ENCODE results near the gene EPC2. TPM values are rescaled to one million over a fixed set of nuclear protein-coding genes. Genes with fewer than 3 reads are reported as not detected.
"Not testable (repeated sequence)": the region's sequence is repeated elsewhere in the genome, so short reads cannot be mapped to it uniquely, and the experiment has no call there.

Gene EPC2
- total RNA-seq, 1 donor from 2014 or later: 52.1 TPM

- H3K4me3 Mint-ChIP-seq: no peak overlapping the region
- ChIA-PET POLR2A (no interaction called here), CTCF (no interaction called here)
- TF ChIP-seq CTCF (IDR thresholded peaks at IDR 0.05): no peak
- H3K27me3 Mint-ChIP-seq: no peaks in the 10 kb centered on the region
- no peak for DNase-seq
- peaks cover 71% of the 10 kb centered on the region for H3K4me1 Mint-ChIP-seq
- no peak overlapping the region for H3K27ac Mint-ChIP-seq
- peaks cover 3% of the 10 kb centered on the region for H3K36me3 Mint-ChIP-seq (ENCODE audit: low read depth)
- H3K9me3 Mint-ChIP-seq: peaks cover 4% of the 10 kb centered on the region
- intact Hi-C loops (cut with micrococcal nuclease): loop anchor here (2.0 kb wide), 1 partner anchor 14 kb away; no protein-coding TSS in a partner anchor
- ATAC-seq (ENCODE audit: low read depth): no peak
Observed at GRCh38 chr2:148667113-148667836, 22.7 kb downstream of the EPC2 start.

- TF ChIP-seq CTCF (IDR thresholded peaks at IDR 0.05): no peak
- H3K27me3 Mint-ChIP-seq: no peaks in the 10 kb centered on the region
- H3K27ac Mint-ChIP-seq: no peak overlapping the region
- ATAC-seq (ENCODE audit: low read depth): no peak
- H3K36me3 Mint-ChIP-seq (ENCODE audit: low read depth): peaks cover 7% of the 10 kb centered on the region
- intact Hi-C loops (cut with micrococcal nuclease): loop anchor here (5.0 kb wide), 1 partner anchor 678 kb away; no protein-coding TSS in a partner anchor
- peaks cover 6% of the 10 kb centered on the region for H3K9me3 Mint-ChIP-seq
- POLR2A ChIA-PET: interaction anchor here (0.7 kb wide), 1 partner anchor 15 kb away, joined by 3 read pairs; no protein-coding TSS in a partner anchor
- peaks cover 85% of the 10 kb centered on the region for H3K4me1 Mint-ChIP-seq
- no peak overlapping the region for H3K4me3 Mint-ChIP-seq
- CTCF ChIA-PET: no interaction called here
- DNase-seq: no peak
Observed at GRCh38 chr2:148670773-148671172, 26.2 kb downstream of the EPC2 start.

- H3K27me3 Mint-ChIP-seq: no peaks in the 10 kb centered on the region
- H3K36me3 Mint-ChIP-seq (ENCODE audit: low read depth): peaks cover 11% of the 10 kb centered on the region
- H3K4me3 Mint-ChIP-seq: no peak overlapping the region
- peaks cover 6% of the 10 kb centered on the region for H3K9me3 Mint-ChIP-seq
- DNase-seq (no peak), ATAC-seq (ENCODE audit: low read depth) (peak; percentile 68)
- intact Hi-C loops (cut with micrococcal nuclease): loop anchor here (2.0 to 5.0 kb wide), 2 partner anchors 30 to 682 kb away; partner anchors contain the start of gene EPC2
- no peak for TF ChIP-seq CTCF (IDR thresholded peaks at IDR 0.05)
- ChIA-PET CTCF (interaction anchor here (1.3 kb wide), 1 partner anchor 12 kb away, joined by 3 read pairs; no protein-coding TSS in a partner anchor), POLR2A (no interaction called here)
- H3K4me1 Mint-ChIP-seq: peaks cover 67% of the 10 kb centered on the region
- no peak overlapping the region for H3K27ac Mint-ChIP-seq
Observed at GRCh38 chr2:148674063-148675020, 29.8 kb downstream of the EPC2 start.

- Mint-ChIP-seq H3K36me3 (ENCODE audit: low read depth) (peaks cover 13% of the 10 kb centered on the region), H3K9me3 (peaks cover 9% of the 10 kb centered on the region), H3K4me3 (no peak overlapping the region)
Observed at GRCh38 chr2:148675708-148676107, 31.2 kb downstream of the EPC2 start.

GRCh38 chr2:148678302-148679179 lies 34.0 kb downstream of the EPC2 start:
- H3K4me3 Mint-ChIP-seq; CTCF ChIA-PET; intact Hi-C loops (cut with micrococcal nuclease); DNase-seq; H3K9me3 Mint-ChIP-seq; POLR2A ChIA-PET; ATAC-seq (ENCODE audit: low read depth); H3K27me3 Mint-ChIP-seq; H3K27ac Mint-ChIP-seq: not testable (repeated sequence)
- Mint-ChIP-seq H3K4me1 (peaks cover 51% of the 10 kb centered on the region), H3K36me3 (ENCODE audit: low read depth) (peaks cover 15% of the 10 kb centered on the region)

More at GRCh38 chr2:148675708-148676107, 31.2 kb downstream of the EPC2 start:
- ChIA-PET POLR2A (no interaction called here), CTCF (interaction anchor here (1.3 kb wide), 1 partner anchor 11 kb away, joined by 3 read pairs; no protein-coding TSS in a partner anchor)
- Mint-ChIP-seq H3K27ac (no peak overlapping the region), H3K27me3 (no peaks in the 10 kb centered on the region), H3K4me1 (peaks cover 61% of the 10 kb centered on the region)
- TF ChIP-seq CTCF (IDR thresholded peaks at IDR 0.05): no peak
- no peak for ATAC-seq (ENCODE audit: low read depth)
- intact Hi-C loops (cut with micrococcal nuclease): loop anchor here (2.0 kb wide), 1 partner anchor 31 kb away; the partner anchor contains the start of gene EPC2
- DNase-seq: no peak

All from activated B cell treated with CpG ODN at 0.5 μM for 24 hours (primary cell).